Measurements from ENCODE around the gene NATD1. TPM values are rescaled to one million over a fixed set of nuclear protein-coding genes. Genes with fewer than 3 reads are reported as not detected.
A peak's percentile ranks its signal among the peaks of the same experiment; 100 is the strongest.

The NATD1 gene
- total RNA-seq, 1 donor = 3.0 TPM

DNA sequence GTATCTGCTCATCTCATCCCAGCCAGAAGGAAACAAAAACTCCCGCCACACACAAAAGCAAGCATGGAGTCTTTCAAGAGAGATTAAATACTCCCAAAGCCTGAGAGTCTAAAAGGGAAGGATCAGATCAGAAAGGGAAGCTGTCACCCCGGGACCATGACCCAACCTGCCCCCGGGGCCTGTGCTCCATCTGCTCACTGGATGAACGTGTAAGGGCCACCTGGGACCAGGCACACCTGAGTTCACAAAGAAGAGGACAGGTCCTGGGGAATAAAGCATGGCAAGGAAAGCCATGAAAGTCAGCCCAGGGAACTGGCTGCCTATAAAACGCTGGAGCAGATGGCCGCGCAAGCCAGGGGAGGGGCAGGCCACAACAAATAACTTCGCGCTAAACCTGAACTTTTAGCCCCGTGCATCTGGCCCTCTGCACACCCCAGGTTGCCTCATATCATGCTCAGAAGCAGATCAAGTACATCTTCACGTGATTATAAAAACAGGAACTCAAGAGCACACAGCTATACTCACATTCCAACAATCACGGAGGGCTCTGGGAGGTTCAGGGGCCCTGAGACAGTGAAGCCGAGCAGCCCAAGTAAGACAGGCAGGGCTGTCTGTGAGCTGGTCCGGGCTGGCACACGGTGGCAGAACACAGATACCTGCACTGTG lies 42.7 kb downstream of the NATD1 start:
- H3K4me3 ChIP-seq (ENCODE audit: low read depth, low read length) = no peak overlapping the region
- DNase-seq (ENCODE audit: low read depth) = peak; percentile 36
- no peak for TF ChIP-seq CTCF (IDR thresholded peaks at IDR 0.05; ENCODE audit: insufficient read depth, low read depth, low read length)

- no peak for DNase-seq (ENCODE audit: low read depth)
- TF ChIP-seq CTCF (IDR thresholded peaks at IDR 0.05; ENCODE audit: insufficient read depth, low read depth, low read length) = no peak
- no peak overlapping the region for H3K4me3 ChIP-seq (ENCODE audit: low read depth, low read length)
Observed at GRCh38 chr17:21209511-21210175, 43.6 kb downstream of the NATD1 start.

DNA sequence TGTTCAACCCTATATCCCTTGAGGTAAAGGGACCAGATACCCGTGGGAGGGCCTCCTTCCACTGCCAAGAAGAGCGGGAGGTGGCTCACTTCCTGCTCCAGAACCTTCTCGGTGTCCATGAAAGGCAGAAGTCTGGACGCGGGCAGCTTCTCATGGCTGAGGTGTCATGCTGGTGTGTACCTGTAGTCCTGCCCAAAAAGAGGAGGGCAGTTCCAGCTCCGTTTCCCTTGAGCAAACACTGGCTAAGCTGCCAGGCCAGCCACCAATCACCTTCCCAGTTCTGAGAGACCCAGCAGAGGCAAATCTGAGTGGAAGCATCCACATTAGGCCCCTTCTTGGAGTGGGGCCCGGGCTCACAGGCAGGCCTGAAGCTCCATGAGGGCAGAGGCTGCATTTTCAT lies 44.9 kb downstream of the NATD1 start:
- no peak for DNase-seq (ENCODE audit: low read depth)
- TF ChIP-seq CTCF (IDR thresholded peaks at IDR 0.05; ENCODE audit: insufficient read depth, low read depth, low read length) = no peak
- H3K4me3 ChIP-seq (ENCODE audit: low read depth, low read length) = no peak overlapping the region

DNA sequence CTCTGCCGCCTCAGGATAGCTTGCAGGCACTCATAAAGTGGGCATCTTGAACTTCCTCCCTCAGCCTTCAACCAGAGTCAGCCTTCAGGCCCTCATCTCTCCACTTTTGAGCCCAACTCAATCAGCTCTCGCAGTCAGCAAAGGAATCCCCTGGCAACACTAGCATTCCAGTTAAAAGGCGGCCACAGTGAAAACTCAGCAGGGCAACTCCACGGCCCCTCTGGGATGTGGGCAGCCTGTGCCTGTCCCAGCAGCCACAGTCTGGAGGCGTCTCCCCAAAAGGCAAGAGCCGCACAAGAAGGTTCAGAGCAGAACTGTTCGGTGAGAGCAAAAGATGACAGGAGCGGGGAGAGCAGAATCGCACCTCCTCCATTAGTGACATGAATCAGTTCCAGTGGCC lies 48.3 kb downstream of the NATD1 start:
- H3K4me3 ChIP-seq (ENCODE audit: low read depth, low read length) = no peak overlapping the region
- no peak for TF ChIP-seq CTCF (IDR thresholded peaks at IDR 0.05; ENCODE audit: insufficient read depth, low read depth, low read length)
- DNase-seq (ENCODE audit: low read depth) = no peak

DNA sequence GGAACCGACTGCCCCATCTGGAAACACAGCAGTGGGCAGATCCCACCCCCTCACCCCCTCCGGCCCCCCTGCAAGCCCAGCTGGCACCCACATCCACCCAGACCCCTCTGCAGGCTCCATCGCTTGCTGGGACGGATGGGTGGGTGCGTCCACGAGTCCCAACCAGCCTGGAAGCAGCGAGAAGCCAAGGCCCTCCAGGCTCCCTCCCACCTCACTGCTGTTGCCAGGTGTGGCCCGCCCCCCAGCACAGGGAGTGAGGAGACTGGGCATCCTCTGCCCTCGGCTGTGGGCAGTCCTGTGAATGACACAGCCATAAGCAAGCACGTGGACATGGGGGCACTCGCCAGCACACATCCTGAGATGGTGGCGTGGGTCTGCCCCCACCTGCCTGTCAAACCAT lies 50.7 kb downstream of the NATD1 start:
- H3K4me3 ChIP-seq (ENCODE audit: low read depth, low read length) = no peak overlapping the region
- no peak for DNase-seq (ENCODE audit: low read depth)
- TF ChIP-seq CTCF (IDR thresholded peaks at IDR 0.05; ENCODE audit: insufficient read depth, low read depth, low read length) = no peak

- H3K4me3 ChIP-seq (ENCODE audit: low read depth, low read length) = no peak overlapping the region
- DNase-seq (ENCODE audit: low read depth) = no peak
- no peak for TF ChIP-seq CTCF (IDR thresholded peaks at IDR 0.05; ENCODE audit: insufficient read depth, low read depth, low read length)
Observed at GRCh38 chr17:21201874-21202273, 51.3 kb downstream of the NATD1 start.

- no peak for TF ChIP-seq CTCF (IDR thresholded peaks at IDR 0.05; ENCODE audit: insufficient read depth, low read depth, low read length)
- no peak for DNase-seq (ENCODE audit: low read depth)
- H3K4me3 ChIP-seq (ENCODE audit: low read depth, low read length) = no peak overlapping the region
Observed at GRCh38 chr17:21201298-21201595, 52.0 kb downstream of the NATD1 start.
